Measurements from ENCODE around the gene APOA4. TPM values are rescaled to one million over a fixed set of nuclear protein-coding genes. Genes with fewer than 3 reads are reported as not detected.
A peak's percentile ranks its signal among the peaks of the same experiment; 100 is the strongest.

APOA4 gene
- total and polyA plus RNA-seq, 2 experiments from 2014 or later: 0.86 to 2.1 TPM

- Histone ChIP-seq H3K27me3 (no peaks in the 10 kb centered on the region), H3K9me3 (ENCODE audit: low read depth) (no peaks in the 10 kb centered on the region), H3K36me3 (no peaks in the 10 kb centered on the region), H3K4me1 (ENCODE audit: low read depth) (no peaks in the 10 kb centered on the region), H3K27ac (no peak overlapping the region), H3K4me3 (no peak overlapping the region)
- TF ChIP-seq CTCF (IDR thresholded peaks at IDR 0.05; ENCODE audit: low read depth, low read length): no peak
- DNase-seq (ENCODE audit: low read depth in 1 of 2, low spot score in 1 of 2): no peak
Observed at GRCh38 chr11:116813170-116813569, 9.9 kb downstream of the APOA4 start.

GRCh38 chr11:116812109-116812508, 11.0 kb downstream of the APOA4 start:
- Histone ChIP-seq H3K36me3 (no peaks in the 10 kb centered on the region), H3K4me1 (ENCODE audit: low read depth) (no peaks in the 10 kb centered on the region), H3K4me3 (no peak overlapping the region), H3K9me3 (ENCODE audit: low read depth) (no peaks in the 10 kb centered on the region), H3K27ac (no peak overlapping the region), H3K27me3 (no peaks in the 10 kb centered on the region)
- no peak for TF ChIP-seq CTCF (IDR thresholded peaks at IDR 0.05; ENCODE audit: low read depth, low read length)
- no peak for DNase-seq (ENCODE audit: low read depth in 1 of 2, low spot score in 1 of 2)

GRCh38 chr11:116811194-116811593, 11.9 kb downstream of the APOA4 start:
- Histone ChIP-seq H3K4me3 (no peak overlapping the region), H3K27ac (no peak overlapping the region), H3K27me3 (no peaks in the 10 kb centered on the region), H3K4me1 (ENCODE audit: low read depth) (no peaks in the 10 kb centered on the region), H3K9me3 (ENCODE audit: low read depth) (no peaks in the 10 kb centered on the region), H3K36me3 (no peaks in the 10 kb centered on the region)
- no peak for TF ChIP-seq CTCF (IDR thresholded peaks at IDR 0.05; ENCODE audit: low read depth, low read length)
- DNase-seq (ENCODE audit: low read depth in 1 of 2, low spot score in 1 of 2): no peak

GRCh38 chr11:116808262-116809175, 14.6 kb downstream of the APOA4 start:
- Histone ChIP-seq H3K27me3 (no peaks in the 10 kb centered on the region), H3K4me3 (no peak overlapping the region), H3K36me3 (no peaks in the 10 kb centered on the region), H3K4me1 (ENCODE audit: low read depth) (no peaks in the 10 kb centered on the region), H3K27ac (no peak overlapping the region), H3K9me3 (ENCODE audit: low read depth) (no peaks in the 10 kb centered on the region)
- TF ChIP-seq CTCF (IDR thresholded peaks at IDR 0.05; ENCODE audit: low read depth, low read length): no peak
- peak in 1 of 2 donors; percentile 84 for DNase-seq (ENCODE audit: low read depth in 1 of 2, low spot score in 1 of 2)

- TF ChIP-seq CTCF (IDR thresholded peaks at IDR 0.05; ENCODE audit: low read depth, low read length): no peak
- Histone ChIP-seq H3K27me3 (no peaks in the 10 kb centered on the region), H3K36me3 (no peaks in the 10 kb centered on the region), H3K4me1 (ENCODE audit: low read depth) (no peaks in the 10 kb centered on the region), H3K4me3 (no peak overlapping the region), H3K27ac (no peak overlapping the region), H3K9me3 (ENCODE audit: low read depth) (no peaks in the 10 kb centered on the region)
- no peak for DNase-seq (ENCODE audit: low read depth in 1 of 2, low spot score in 1 of 2)
Observed at GRCh38 chr11:116807601-116808261, 15.4 kb downstream of the APOA4 start.
